DMS 273 (cell line): ENCODE data around the gene LSMEM2.
"Not testable (repeated sequence)": the region's sequence is repeated elsewhere in the genome, so short reads cannot be mapped to it uniquely, and the experiment has no call there.

Source experiments
- DNase-seq: peaks from one replicate; lab custom pipeline; 2025; ENCODE audit not compliant: unreplicated experiment; lab: John Stamatoyannopoulos, UW

LSMEM2 gene

GRCh38 chr3:50264383-50264963, 14.4 kb upstream of the LSMEM2 start:
- DNase-seq = peak; percentile 73

GRCh38 chr3:50264964-50265485, 13.9 kb upstream of the LSMEM2 start:
- no peak for DNase-seq

- DNase-seq = no peak
Measured at GRCh38 chr3:50265571-50265970, 13.3 kb upstream of the LSMEM2 start.

GRCh38 chr3:50266017-50266416, 12.9 kb upstream of the LSMEM2 start:
- DNase-seq = no peak

- DNase-seq = no peak
Measured at GRCh38 chr3:50266836-50267235, 12.1 kb upstream of the LSMEM2 start.

- DNase-seq = peak; percentile 53
Measured at GRCh38 chr3:50267280-50267913, 11.5 kb upstream of the LSMEM2 start.

GRCh38 chr3:50268276-50268675, 10.6 kb upstream of the LSMEM2 start:
- no peak for DNase-seq

GRCh38 chr3:50268703-50269451, 10.0 kb upstream of the LSMEM2 start, which contains the start of gene SEMA3B:
SEMA3B (plus strand) TSS chr3:50269147; CDS start chr3:50269241, 94 bp downstream.
- no peak for DNase-seq

- no peak for DNase-seq
Measured at GRCh38 chr3:50269460-50269859, 9.4 kb upstream of the LSMEM2 start.

- no peak for DNase-seq
Measured at GRCh38 chr3:50269977-50270413, 8.9 kb upstream of the LSMEM2 start.

- DNase-seq = no peak
Measured at GRCh38 chr3:50270422-50271224, 8.3 kb upstream of the LSMEM2 start.

- DNase-seq = no peak
Measured at GRCh38 chr3:50271314-50271936, 7.5 kb upstream of the LSMEM2 start.

GRCh38 chr3:50272538-50272910, 6.4 kb upstream of the LSMEM2 start:
- DNase-seq = not testable (repeated sequence)

- DNase-seq = peak; percentile 84
Measured at GRCh38 chr3:50272911-50273688, 5.8 kb upstream of the LSMEM2 start.

- no peak for DNase-seq
Measured at GRCh38 chr3:50273689-50274065, 5.2 kb upstream of the LSMEM2 start.

GRCh38 chr3:50274371-50275104, 4.3 kb upstream of the LSMEM2 start:
- peak; percentile 73 for DNase-seq

- DNase-seq = no peak
Measured at GRCh38 chr3:50275141-50275995, 3.5 kb upstream of the LSMEM2 start.

GRCh38 chr3:50275996-50276761, 2.7 kb upstream of the LSMEM2 start:
- DNase-seq = no peak
